ENCODE results near the gene BCL6B. TPM values are rescaled to one million over a fixed set of nuclear protein-coding genes. Genes with fewer than 3 reads are reported as not detected.
A peak's percentile ranks its signal among the peaks of the same experiment; 100 is the strongest.
"Not testable (repeated sequence)": the region's sequence is repeated elsewhere in the genome, so short reads cannot be mapped to it uniquely, and the experiment has no call there.

Gene BCL6B
- 1 to 10 TPM; 1.4 to 5.9 (median 4.1) TPM for total RNA-seq

- DNase-seq (ENCODE audit: low spot score in 2 of 2): no peak
Measured at GRCh38 chr17:7022781-7023571, at the start of gene BCL6B. BCL6B (plus strand) TSS chr17:7023050; CDS start chr17:7023672, 622 bp downstream.

GRCh38 chr17:6979440-6979839, 43.4 kb upstream of the BCL6B start:
- H3K9me3 ChIP-seq; DNase-seq (ENCODE audit: low spot score in 2 of 2); H3K27ac ChIP-seq; H3K4me1 ChIP-seq; H3K27me3 ChIP-seq; H3K4me3 ChIP-seq; H3K36me3 ChIP-seq; intact Hi-C loops (cut with DNase I; ENCODE audit: low total_unique reads): not testable (repeated sequence)

More at GRCh38 chr17:7022781-7023571, at the start of gene BCL6B:
- H3K9me3 ChIP-seq: no peaks in the 10 kb centered on the region
- intact Hi-C loops (cut with DNase I; ENCODE audit: low total_unique reads): no loop called here
- H3K4me3 ChIP-seq: peak within 1 kb of the TSS; percentile 28 to 63 (median 40)
- no peak for TF ChIP-seq CTCF (IDR thresholded peaks at IDR 0.05)
- TF ChIP-seq POLR2A (IDR thresholded peaks at IDR 0.05): no peak
- no peak for TF ChIP-seq POLR2AphosphoS5 (IDR thresholded peaks at IDR 0.05)
- no peaks in the 10 kb centered on the region for H3K36me3 ChIP-seq
- peaks cover 0 to under 1% of the 10 kb centered on the region in 2 donors for H3K4me1 ChIP-seq
- H3K27me3 ChIP-seq: no peaks in the 10 kb centered on the region
- H3K27ac ChIP-seq: peak within 1 kb of the TSS; percentile 75 to 91

- Histone ChIP-seq H3K4me3 (no peak overlapping the region), H3K27me3 (no peaks in the 10 kb centered on the region), H3K36me3 (no peaks in the 10 kb centered on the region), H3K9me3 (no peaks in the 10 kb centered on the region), H3K4me1 (no peaks in the 10 kb centered on the region), H3K27ac (no peak overlapping the region)
- no peak for DNase-seq (ENCODE audit: low spot score in 2 of 2)
- intact Hi-C loops (cut with DNase I; ENCODE audit: low total_unique reads): no loop called here
- TF ChIP-seq POLR2A (IDR thresholded peaks at IDR 0.05) (no peak), POLR2AphosphoS5 (IDR thresholded peaks at IDR 0.05) (no peak), CTCF (IDR thresholded peaks at IDR 0.05) (no peak)
Measured at GRCh38 chr17:6981426-6981825, 41.4 kb upstream of the BCL6B start.

- Histone ChIP-seq H3K27me3 (no peaks in the 10 kb centered on the region), H3K9me3 (no peaks in the 10 kb centered on the region), H3K4me1 (no peaks in the 10 kb centered on the region), H3K4me3 (no peak overlapping the region), H3K27ac (no peak overlapping the region), H3K36me3 (no peaks in the 10 kb centered on the region)
- TF ChIP-seq POLR2A (IDR thresholded peaks at IDR 0.05): no peak
- no peak for TF ChIP-seq CTCF (IDR thresholded peaks at IDR 0.05)
- TF ChIP-seq POLR2AphosphoS5 (IDR thresholded peaks at IDR 0.05): no peak
- DNase-seq (ENCODE audit: low spot score in 2 of 2): no peak
- intact Hi-C loops (cut with DNase I; ENCODE audit: low total_unique reads): no loop called here
Measured at GRCh38 chr17:6985266-6985665, 37.6 kb upstream of the BCL6B start.

- no peaks in the 10 kb centered on the region for H3K9me3 ChIP-seq
- no peaks in the 10 kb centered on the region for H3K27me3 ChIP-seq
- H3K4me1 ChIP-seq: no peaks in the 10 kb centered on the region
- intact Hi-C loops (cut with DNase I; ENCODE audit: low total_unique reads): no loop called here
- DNase-seq (ENCODE audit: low spot score in 2 of 2): no peak
- TF ChIP-seq POLR2A (IDR thresholded peaks at IDR 0.05) (no peak), POLR2AphosphoS5 (IDR thresholded peaks at IDR 0.05) (no peak), CTCF (IDR thresholded peaks at IDR 0.05) (no peak)
- no peak overlapping the region for H3K27ac ChIP-seq
- H3K4me3 ChIP-seq: no peak overlapping the region
- H3K36me3 ChIP-seq: no peaks in the 10 kb centered on the region
Measured at GRCh38 chr17:6986676-6987075, 36.2 kb upstream of the BCL6B start.
